Prostate gland (tissue), 2 donors: ENCODE results near the gene GZF1.

Source experiments
- CTCF ChIP-seq, 4 experiments: fragments of 200-600 bp in 2 of 4; fragments of 450-650 bp in 2 of 4; sonication (generic) in 2 of 4; IDR thresholded peaks; 1 replicate in 3 of 4; 2 replicates in 1 of 4; pipeline ENCODE4 v1.5.1; 2016 to 2019; ENCODE audit warnings: antibody characterized with exemption in 4 of 4, mild to moderate bottlenecking in 2 of 4, moderate library complexity in 2 of 4
- POLR2A ChIP-seq: fragments of 450-650 bp; IDR thresholded peaks from one replicate; pipeline ENCODE4 v1.6.1; 2016; ENCODE audit warnings: antibody characterized with exemption, mild to moderate bottlenecking
- POLR2AphosphoS5 ChIP-seq: sonication (generic); formaldehyde crosslinking; IDR thresholded peaks from one replicate; pipeline ENCODE4 v1.6.1; 2017; ENCODE audit warnings: antibody characterized with exemption

DNA sequence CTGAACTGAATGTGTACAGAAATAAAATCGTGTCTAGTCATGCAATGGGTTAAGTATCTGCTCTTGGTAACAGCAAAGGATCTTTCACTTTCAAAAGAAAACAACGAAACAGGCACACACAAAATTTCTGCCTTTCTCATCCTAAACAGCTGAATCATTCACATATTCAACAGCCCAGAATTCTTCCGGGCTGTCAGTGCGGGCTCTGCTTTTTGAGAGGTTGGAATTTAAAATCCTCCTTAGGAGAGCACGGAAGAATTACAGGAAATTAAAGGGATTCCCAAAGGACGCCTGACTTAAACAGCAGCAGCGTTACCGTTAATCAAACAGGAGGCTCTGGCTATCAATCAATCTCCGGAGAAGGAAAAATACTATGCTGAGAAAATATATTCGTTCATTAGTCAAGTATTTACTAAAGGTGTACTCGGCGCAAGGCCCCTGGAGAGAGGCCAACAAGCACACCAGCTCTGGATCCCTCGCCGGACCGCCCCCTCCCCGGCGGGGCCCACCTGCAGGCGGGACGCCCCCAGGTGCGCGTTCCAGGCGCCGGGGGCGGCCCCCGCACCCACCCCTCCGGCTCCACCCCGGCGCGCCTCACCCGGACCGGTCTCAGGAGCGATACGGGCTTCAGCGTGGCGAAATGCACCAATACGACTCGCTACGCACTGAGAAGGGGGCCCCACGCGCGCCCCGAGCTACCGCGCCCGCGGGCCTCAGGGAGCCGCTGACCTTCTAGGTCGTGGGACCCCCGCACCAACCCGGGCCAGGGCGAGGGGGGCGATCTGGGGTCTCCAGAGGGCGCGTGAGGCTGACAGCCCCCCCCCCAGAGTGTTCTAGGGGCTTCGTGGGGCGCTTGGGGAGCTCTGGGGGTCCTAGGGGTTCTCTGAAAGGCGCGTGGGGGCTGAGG lies 58.3 kb downstream of the GZF1 start:
- TF ChIP-seq CTCF (IDR thresholded peaks at IDR 0.05) (no peak), POLR2AphosphoS5 (no peak), POLR2A (no peak)
